NT2/D1 (cell line): ENCODE measurements around the gene CCS.

ENCODE experiments used
- SUZ12 ChIP-seq: IDR thresholded peaks from 2 replicates; pipeline ENCODE4 v1.6.1; 2011; ENCODE audit not compliant: insufficient read length, insufficient read depth; ENCODE audit errors: extremely low read depth
- YY1 ChIP-seq: IDR thresholded peaks from 2 replicates; pipeline ENCODE4 v1.6.1; 2011; ENCODE audit not compliant: insufficient read length, insufficient read depth
- ZNF274 ChIP-seq: IDR thresholded peaks from 2 replicates; pipeline ENCODE4 v1.6.1; 2011; ENCODE audit warnings: mild to moderate bottlenecking, low read depth, low read length

GRCh38 chr11:66607126-66607834 lies 14.3 kb downstream of the CCS start:
- TF ChIP-seq ZNF274 (no peak), SUZ12 (no peak), YY1 (no peak)
